Stimulated activated effector memory CD8-positive, alpha-beta T cell treated with anti-CD3 and anti-CD28 coated beads, Interleukin-12 subunit alpha, Interleukin-12 subunit beta, amount 100 ng/mL, for 72 hours (primary cell): ENCODE results near the gene TSC22D3.

ENCODE experiments used
- ATAC-seq: fragments of 150-1000 bp; cut with Tn5 transposase; 2 replicates; pipeline ENCODE4 v1.10.0; 2021
- DNase-seq, 2 donors: peaks; one replicate each; pipeline ENCODE4 v3.0.0; 2021 to 2022; ENCODE audit warnings: low spot score in 2 of 2
- H3K27ac Mint-ChIP-seq: one replicate; pipeline ENCODE4 v1.8.0; 2022; ENCODE audit warnings: mild to moderate bottlenecking, mixed read lengths
- H3K36me3 Mint-ChIP-seq: one replicate; pipeline ENCODE4 v1.8.0; 2022; ENCODE audit warnings: mild to moderate bottlenecking, mixed read lengths
- H3K4me1 Mint-ChIP-seq: one replicate; pipeline ENCODE4 v1.8.0; 2022; ENCODE audit warnings: mixed read lengths
- H3K4me3 Mint-ChIP-seq: one replicate; pipeline ENCODE4 v1.8.0; 2022; ENCODE audit warnings: mild to moderate bottlenecking, mixed read lengths
- H3K9me3 Mint-ChIP-seq: one replicate; pipeline ENCODE4 v1.8.0; 2022; ENCODE audit warnings: mixed read lengths

TSC22D3 gene

GRCh38 chrX:107728371-107729099, 47.1 kb downstream of the TSC22D3 start:
- H3K36me3 Mint-ChIP-seq = no peaks in the 10 kb centered on the region
- no peak overlapping the region for H3K4me3 Mint-ChIP-seq
- H3K27ac Mint-ChIP-seq = no peak overlapping the region
- peaks cover 5% of the 10 kb centered on the region for H3K4me1 Mint-ChIP-seq
- ATAC-seq (no peak), DNase-seq (no peak)
- no peaks in the 10 kb centered on the region for H3K9me3 Mint-ChIP-seq

- Mint-ChIP-seq H3K4me1 (no peaks in the 10 kb centered on the region), H3K27ac (no peak overlapping the region), H3K4me3 (no peak overlapping the region), H3K36me3 (no peaks in the 10 kb centered on the region), H3K9me3 (no peaks in the 10 kb centered on the region)
- no peak for DNase-seq
- ATAC-seq = no peak
Observed at GRCh38 chrX:107726816-107727534, 48.6 kb downstream of the TSC22D3 start.

GRCh38 chrX:107725761-107726555, 49.6 kb downstream of the TSC22D3 start:
- Mint-ChIP-seq H3K9me3 (no peaks in the 10 kb centered on the region), H3K36me3 (no peaks in the 10 kb centered on the region), H3K27ac (no peak overlapping the region), H3K4me1 (no peaks in the 10 kb centered on the region), H3K4me3 (no peak overlapping the region)
- ATAC-seq = no peak
- DNase-seq = no peak

GRCh38 chrX:107724653-107725052, 50.9 kb downstream of the TSC22D3 start:
- Mint-ChIP-seq H3K9me3 (no peaks in the 10 kb centered on the region), H3K27ac (no peak overlapping the region), H3K4me3 (no peak overlapping the region), H3K4me1 (no peaks in the 10 kb centered on the region), H3K36me3 (no peaks in the 10 kb centered on the region)
- no peak for DNase-seq
- ATAC-seq = no peak

- Mint-ChIP-seq H3K4me1 (no peaks in the 10 kb centered on the region), H3K27ac (peak overlapping the region; percentile 73), H3K36me3 (no peaks in the 10 kb centered on the region), H3K9me3 (no peaks in the 10 kb centered on the region), H3K4me3 (no peak overlapping the region)
- ATAC-seq (no peak), DNase-seq (no peak)
Observed at GRCh38 chrX:107723511-107723910, 52.1 kb downstream of the TSC22D3 start.

GRCh38 chrX:107721966-107722707, 53.5 kb downstream of the TSC22D3 start:
- ATAC-seq = no peak
- H3K36me3 Mint-ChIP-seq = peaks cover 2% of the 10 kb centered on the region
- peaks cover 13% of the 10 kb centered on the region for H3K4me1 Mint-ChIP-seq
- H3K9me3 Mint-ChIP-seq = no peaks in the 10 kb centered on the region
- H3K4me3 Mint-ChIP-seq = no peak overlapping the region
- DNase-seq = no peak
- H3K27ac Mint-ChIP-seq = no peak overlapping the region

GRCh38 chrX:107721318-107721717, 54.3 kb downstream of the TSC22D3 start:
- Mint-ChIP-seq H3K27ac (no peak overlapping the region), H3K9me3 (no peaks in the 10 kb centered on the region), H3K4me1 (peaks cover 15% of the 10 kb centered on the region), H3K36me3 (peaks cover 9% of the 10 kb centered on the region), H3K4me3 (no peak overlapping the region)
- no peak for ATAC-seq
- no peak for DNase-seq

GRCh38 chrX:107718156-107718621, 57.4 kb downstream of the TSC22D3 start:
- H3K27ac Mint-ChIP-seq = peak overlapping the region; percentile 92

GRCh38 chrX:107716816-107717700, 58.5 kb downstream of the TSC22D3 start:
- peaks cover 43% of the 10 kb centered on the region for H3K36me3 Mint-ChIP-seq
- H3K4me1 Mint-ChIP-seq = peaks cover 50% of the 10 kb centered on the region
- DNase-seq = peak; percentile 56 to 88
- H3K27ac Mint-ChIP-seq = peak overlapping the region; percentile 92
- no peaks in the 10 kb centered on the region for H3K9me3 Mint-ChIP-seq
- peak overlapping the region; percentile 85 for H3K4me3 Mint-ChIP-seq
- peak; percentile 89 for ATAC-seq

More at GRCh38 chrX:107718156-107718621, 57.4 kb downstream of the TSC22D3 start:
- DNase-seq = peak in 1 of 2 donors; percentile 70
- Mint-ChIP-seq H3K36me3 (peaks cover 40% of the 10 kb centered on the region), H3K4me1 (peaks cover 39% of the 10 kb centered on the region), H3K9me3 (no peaks in the 10 kb centered on the region), H3K4me3 (peak overlapping the region; percentile 85)
- ATAC-seq = no peak

- Mint-ChIP-seq H3K9me3 (no peaks in the 10 kb centered on the region), H3K4me3 (peak overlapping the region; percentile 85), H3K27ac (peak overlapping the region; percentile 92), H3K36me3 (peaks cover 52% of the 10 kb centered on the region), H3K4me1 (peaks cover 59% of the 10 kb centered on the region)
- ATAC-seq (no peak), DNase-seq (peak in 1 of 2 donors; percentile 54)
Observed at GRCh38 chrX:107716118-107716684, 59.4 kb downstream of the TSC22D3 start.

GRCh38 chrX:107715331-107716117, 60.1 kb downstream of the TSC22D3 start:
- peaks cover 59% of the 10 kb centered on the region for H3K36me3 Mint-ChIP-seq

GRCh38 chrX:107714206-107714891, 61.2 kb downstream of the TSC22D3 start:
- Mint-ChIP-seq H3K27ac (peak overlapping the region; percentile 92), H3K36me3 (peaks cover 59% of the 10 kb centered on the region), H3K4me3 (peak overlapping the region; percentile 85), H3K4me1 (peaks cover 68% of the 10 kb centered on the region), H3K9me3 (no peaks in the 10 kb centered on the region)
- DNase-seq = no peak
- ATAC-seq = no peak

More at GRCh38 chrX:107715331-107716117, 60.1 kb downstream of the TSC22D3 start:
- Mint-ChIP-seq H3K4me1 (peaks cover 65% of the 10 kb centered on the region), H3K27ac (peak overlapping the region; percentile 92), H3K9me3 (no peaks in the 10 kb centered on the region), H3K4me3 (peak overlapping the region; percentile 85)
- ATAC-seq = no peak
- DNase-seq = peak in 1 of 2 donors; percentile 49
